ENCODE results near the gene LARP7. TPM values are rescaled to one million over a fixed set of nuclear protein-coding genes. Genes with fewer than 3 reads are reported as not detected.
"Not testable (repeated sequence)": the region's sequence is repeated elsewhere in the genome, so short reads cannot be mapped to it uniquely, and the experiment has no call there.

LARP7 gene
- total and polyA plus RNA-seq, 2 donors (not counting 1 experiment from before 2014, with no cell fraction given), result 30.5 to 57.4 TPM

GRCh38 chr4:112704322-112704721, 67.4 kb downstream of the LARP7 start:
- Histone ChIP-seq H3K27ac (ENCODE audit: low read length in 2 of 2) (no peak overlapping the region), H4K20me1 (ENCODE audit: control insufficient read depth, insufficient read depth, low read length, poor library complexity, severe bottlenecking) (no peaks in the 10 kb centered on the region), H3K36me3 (replicated peaks in 1 of 2; ENCODE audit: control extremely low read depth in 1 of 2, control insufficient read depth in 1 of 2, extremely low read depth in 1 of 2, insufficient read depth in 2 of 2, low read length in 1 of 2) (no peaks in the 10 kb centered on the region), H3K9ac (ENCODE audit: low read length) (no peak overlapping the region), H3K4me3 (ENCODE audit: control extremely low read depth in 1 of 5, extremely low read depth in 1 of 5, insufficient read depth in 1 of 5, low read depth in 2 of 5, low read length in 4 of 5) (no peak overlapping the region), H3K27me3 (replicated peaks in 1 of 4; ENCODE audit: control extremely low read depth in 1 of 4, control insufficient read depth in 3 of 4, insufficient read depth in 4 of 4, low read length in 3 of 4) (peaks cover 2 to 32% (median 28%) of the 10 kb centered on the region in 4 experiments), H3K79me2 (ENCODE audit: control insufficient read depth, insufficient read depth, low read length) (no peaks in the 10 kb centered on the region), H3K4me1 (ENCODE audit: control insufficient read depth in 2 of 2, insufficient read depth in 2 of 2, low read length in 2 of 2) (peaks cover 16 to 20% of the 10 kb centered on the region in 2 donors), H3K9me3 (ENCODE audit: control extremely low read depth in 1 of 3, control insufficient read depth in 2 of 3, insufficient read depth in 1 of 3, low read length in 2 of 3) (peaks cover 0 to 5% (median 0%) of the 10 kb centered on the region in 3 donors), H2AFZ (ENCODE audit: insufficient read depth, low read depth, low read length, poor library complexity, severe bottlenecking) (peak overlapping the region; percentile 56), H3K4me2 (replicated peaks; ENCODE audit: low read depth, low read length, poor library complexity, severe bottlenecking) (no peak overlapping the region)
- 68% methylated on average over 4 of the region's 7 CpGs for WGBS (ENCODE audit: insufficient coverage)
- H3K27ac Mint-ChIP-seq, result no peak overlapping the region
- peaks cover 22% of the 10 kb centered on the region for H3K4me1 Mint-ChIP-seq
- ATAC-seq (ENCODE audit: low read depth), result no peak
- ChIA-PET POLR2A (interaction anchor here (0.6 to 0.7 kb wide), 2 partner anchors 15 to 67 kb away, joined by 3 read pairs; no protein-coding TSS in a partner anchor), CTCF (no interaction called here)
- peaks cover 59% of the 10 kb centered on the region for H3K27me3 Mint-ChIP-seq
- no peak for DNase-seq
- H3K4me3 Mint-ChIP-seq, result peak overlapping the region; percentile 90
- TF ChIP-seq EZH2 (IDR thresholded peaks at IDR 0.05; ENCODE audit: borderline replicate concordance, insufficient read depth, low read depth, low read length, poor library complexity, severe bottlenecking), result no peak
- TF ChIP-seq, protein P1, sequence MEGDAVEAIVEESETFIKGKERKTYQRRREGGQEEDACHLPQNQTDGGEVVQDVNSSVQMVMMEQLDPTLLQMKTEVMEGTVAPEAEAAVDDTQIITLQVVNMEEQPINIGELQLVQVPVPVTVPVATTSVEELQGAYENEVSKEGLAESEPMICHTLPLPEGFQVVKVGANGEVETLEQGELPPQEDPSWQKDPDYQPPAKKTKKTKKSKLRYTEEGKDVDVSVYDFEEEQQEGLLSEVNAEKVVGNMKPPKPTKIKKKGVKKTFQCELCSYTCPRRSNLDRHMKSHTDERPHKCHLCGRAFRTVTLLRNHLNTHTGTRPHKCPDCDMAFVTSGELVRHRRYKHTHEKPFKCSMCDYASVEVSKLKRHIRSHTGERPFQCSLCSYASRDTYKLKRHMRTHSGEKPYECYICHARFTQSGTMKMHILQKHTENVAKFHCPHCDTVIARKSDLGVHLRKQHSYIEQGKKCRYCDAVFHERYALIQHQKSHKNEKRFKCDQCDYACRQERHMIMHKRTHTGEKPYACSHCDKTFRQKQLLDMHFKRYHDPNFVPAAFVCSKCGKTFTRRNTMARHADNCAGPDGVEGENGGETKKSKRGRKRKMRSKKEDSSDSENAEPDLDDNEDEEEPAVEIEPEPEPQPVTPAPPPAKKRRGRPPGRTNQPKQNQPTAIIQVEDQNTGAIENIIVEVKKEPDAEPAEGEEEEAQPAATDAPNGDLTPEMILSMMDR (IDR thresholded peaks at IDR 0.05), result peak; percentile 20
- intact Hi-C loops (cut with micrococcal nuclease), result loop anchor here (10.0 kb wide), 1 partner anchor 190 kb away; the partner anchor contains the start of gene NEUROG2
- H3K9me3 Mint-ChIP-seq (ENCODE audit: insufficient read depth), result no peaks in the 10 kb centered on the region

DNA sequence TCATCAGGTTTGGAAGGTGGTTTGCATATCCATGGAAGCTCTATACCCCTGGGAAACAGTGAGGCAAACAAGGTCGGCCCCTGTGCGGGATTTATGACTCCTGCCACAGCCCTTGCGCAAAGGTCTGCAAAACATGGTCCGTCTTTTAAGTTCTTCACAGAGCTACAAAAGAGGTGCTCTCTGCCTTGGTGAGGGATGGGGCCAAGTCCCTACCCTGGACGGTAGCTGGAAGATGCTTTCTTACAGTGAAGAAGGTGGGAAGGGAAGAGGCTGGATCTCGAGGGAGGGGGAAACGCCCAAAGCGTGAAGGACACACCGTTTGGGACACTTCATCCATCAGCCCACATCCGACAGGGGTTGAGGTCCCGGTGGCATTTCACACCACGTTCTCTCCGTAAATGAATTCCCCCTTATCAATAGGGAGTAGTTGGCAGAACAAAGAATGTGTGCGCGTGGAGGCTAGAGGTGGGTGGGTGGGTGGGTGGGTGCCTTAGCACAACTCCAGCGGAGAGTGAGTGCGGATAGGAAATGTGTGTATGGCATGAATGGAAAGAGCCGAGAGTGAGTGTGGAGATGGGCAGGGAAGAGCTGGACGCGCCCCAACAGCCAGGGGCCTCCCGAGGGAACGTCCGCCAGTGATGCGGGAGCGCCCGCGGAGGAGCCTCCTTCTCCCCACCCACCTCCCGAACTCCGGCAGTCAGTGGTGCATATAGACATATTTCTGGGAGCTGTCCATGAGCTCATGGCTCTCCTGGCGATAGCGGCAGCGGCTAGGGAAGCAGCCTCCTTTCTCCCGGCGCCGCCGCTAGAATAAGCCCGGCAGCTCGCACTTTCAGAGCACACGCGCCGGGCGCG, 68.3 kb downstream of the LARP7 start:
- Mint-ChIP-seq H3K9me3 (ENCODE audit: insufficient read depth) (no peaks in the 10 kb centered on the region), H3K27me3 (peaks cover 60% of the 10 kb centered on the region), H3K27ac (no peak overlapping the region), H3K4me1 (peaks cover 22% of the 10 kb centered on the region), H3K4me3 (peak overlapping the region; percentile 90)
- Histone ChIP-seq H3K79me2 (ENCODE audit: control insufficient read depth, insufficient read depth, low read length) (no peaks in the 10 kb centered on the region), H3K36me3 (replicated peaks in 1 of 2; ENCODE audit: control extremely low read depth in 1 of 2, control insufficient read depth in 1 of 2, extremely low read depth in 1 of 2, insufficient read depth in 2 of 2, low read length in 1 of 2) (no peaks in the 10 kb centered on the region), H4K20me1 (ENCODE audit: control insufficient read depth, insufficient read depth, low read length, poor library complexity, severe bottlenecking) (no peaks in the 10 kb centered on the region), H3K9me3 (ENCODE audit: control extremely low read depth in 1 of 3, control insufficient read depth in 2 of 3, insufficient read depth in 1 of 3, low read length in 2 of 3) (peaks cover 0 to 5% (median 0%) of the 10 kb centered on the region in 3 donors), H3K4me2 (replicated peaks; ENCODE audit: low read depth, low read length, poor library complexity, severe bottlenecking) (peak overlapping the region; percentile 69), H3K27me3 (replicated peaks in 1 of 4; ENCODE audit: control extremely low read depth in 1 of 4, control insufficient read depth in 3 of 4, insufficient read depth in 4 of 4, low read length in 3 of 4) (peaks cover 2 to 32% (median 32%) of the 10 kb centered on the region in 4 experiments), H3K4me3 (ENCODE audit: control extremely low read depth in 1 of 5, extremely low read depth in 1 of 5, insufficient read depth in 1 of 5, low read depth in 2 of 5, low read length in 4 of 5) (peak overlapping the region in 3 of 5 experiments; percentile 44 to 51 (median 49)), H3K4me1 (ENCODE audit: control insufficient read depth in 2 of 2, insufficient read depth in 2 of 2, low read length in 2 of 2) (peaks cover 16 to 20% of the 10 kb centered on the region in 2 donors), H3K27ac (ENCODE audit: low read length in 2 of 2) (no peak overlapping the region), H2AFZ (ENCODE audit: insufficient read depth, low read depth, low read length, poor library complexity, severe bottlenecking) (peak overlapping the region; percentile 56), H3K9ac (ENCODE audit: low read length) (peak overlapping the region; percentile 51)
- ATAC-seq (ENCODE audit: low read depth) (no peak), DNase-seq (peak; percentile 32)
- intact Hi-C loops (cut with micrococcal nuclease), result loop anchor here (10.0 kb wide), 1 partner anchor 190 kb away; the partner anchor contains the start of gene NEUROG2
- ChIA-PET CTCF (no interaction called here), POLR2A (no interaction called here)
- WGBS (ENCODE audit: insufficient coverage), result 4% methylated on average over 5 of the region's 43 CpGs
- no peak for TF ChIP-seq EZH2 (IDR thresholded peaks at IDR 0.05; ENCODE audit: borderline replicate concordance, insufficient read depth, low read depth, low read length, poor library complexity, severe bottlenecking)

- Histone ChIP-seq H3K27me3 (replicated peaks in 1 of 4; ENCODE audit: control extremely low read depth in 1 of 4, control insufficient read depth in 3 of 4, insufficient read depth in 4 of 4, low read length in 3 of 4) (peaks cover 2 to 33% (median 30%) of the 10 kb centered on the region in 4 experiments), H3K4me3 (ENCODE audit: control extremely low read depth in 1 of 5, extremely low read depth in 1 of 5, insufficient read depth in 1 of 5, low read depth in 2 of 5, low read length in 4 of 5) (peak overlapping the region; percentile 21 to 81 (median 58)), H2AFZ (ENCODE audit: insufficient read depth, low read depth, low read length, poor library complexity, severe bottlenecking) (peak overlapping the region; percentile 74), H3K4me2 (replicated peaks; ENCODE audit: low read depth, low read length, poor library complexity, severe bottlenecking) (peak overlapping the region; percentile 74), H3K9ac (ENCODE audit: low read length) (peak overlapping the region; percentile 59), H3K4me1 (ENCODE audit: control insufficient read depth in 2 of 2, insufficient read depth in 2 of 2, low read length in 2 of 2) (peaks cover 16 to 20% of the 10 kb centered on the region in 2 donors)
- H3K36me3 ChIP-seq (replicated peaks in 1 of 2; ENCODE audit: control extremely low read depth in 1 of 2, control insufficient read depth in 1 of 2, extremely low read depth in 1 of 2, insufficient read depth in 2 of 2, low read length in 1 of 2); H3K9me3 ChIP-seq (ENCODE audit: control extremely low read depth in 1 of 3, control insufficient read depth in 2 of 3, insufficient read depth in 1 of 3, low read length in 2 of 3); H3K9me3 Mint-ChIP-seq (ENCODE audit: insufficient read depth); H3K27ac Mint-ChIP-seq; H3K27ac ChIP-seq (ENCODE audit: low read length in 2 of 2); H3K79me2 ChIP-seq (ENCODE audit: control insufficient read depth, insufficient read depth, low read length); POLR2A ChIA-PET; H4K20me1 ChIP-seq (ENCODE audit: control insufficient read depth, insufficient read depth, low read length, poor library complexity, severe bottlenecking); CTCF ChIA-PET: not testable (repeated sequence)
- H3K27me3 Mint-ChIP-seq, result peaks cover 52% of the 10 kb centered on the region
- intact Hi-C loops (cut with micrococcal nuclease), result loop anchor here (10.0 kb wide), 1 partner anchor 191 kb away; the partner anchor contains the start of gene NEUROG2
- DNase-seq, result peak; percentile 44
- H3K4me3 Mint-ChIP-seq, result peak overlapping the region; percentile 99
- 1% methylated on average over 33 of the region's 74 CpGs for WGBS (ENCODE audit: insufficient coverage)
- peaks cover 22% of the 10 kb centered on the region for H3K4me1 Mint-ChIP-seq
- ATAC-seq (ENCODE audit: low read depth), result peak; percentile 68
Observed at GRCh38 chr4:112705891-112706839, 69.2 kb downstream of the LARP7 start.

All from B cell (primary cell).